Measurements from ENCODE around the gene BRINP2.

GRCh38 chr1:177198243-177198642, 27.5 kb downstream of the BRINP2 start:
- TF ChIP-seq POLR2A (IDR thresholded peaks at IDR 0.05; ENCODE audit: low read length) = no peak
- TF ChIP-seq GATA1 (IDR thresholded peaks at IDR 0.05; ENCODE audit: low read depth, low read length) = no peak
